Smooth muscle cell of the brain vasculature (primary cell): Measurements from ENCODE around the gene FAM136A.
"Not testable (repeated sequence)": the region's sequence is repeated elsewhere in the genome, so short reads cannot be mapped to it uniquely, and the experiment has no call there.

Experiments
- DNase-seq: peaks from one replicate; pipeline ENCODE4 v3.0.0-alpha.2; 2012; ENCODE audit warnings: low read depth, low spot score

FAM136A gene

DNA sequence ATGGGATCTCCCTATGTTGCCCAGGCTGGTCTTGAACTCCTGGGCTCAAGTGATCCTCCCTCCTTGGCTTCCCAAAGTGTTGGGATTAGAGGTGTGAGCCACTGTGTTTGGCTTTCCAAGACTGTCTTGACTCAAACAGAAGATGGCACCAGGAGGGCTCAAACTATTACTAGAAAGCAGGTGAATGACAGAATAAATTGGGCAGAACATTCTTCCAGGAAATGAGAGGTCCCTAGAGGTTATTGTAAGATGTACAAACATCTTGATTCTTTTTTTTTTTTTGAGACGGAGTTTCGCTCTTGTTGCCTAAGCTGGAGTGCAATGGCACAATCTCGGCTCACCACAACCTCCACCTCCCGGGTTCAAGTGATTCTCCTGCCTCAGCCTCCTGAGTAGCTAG lies 4.0 kb downstream of the FAM136A start:
- not testable (repeated sequence) for DNase-seq

DNA sequence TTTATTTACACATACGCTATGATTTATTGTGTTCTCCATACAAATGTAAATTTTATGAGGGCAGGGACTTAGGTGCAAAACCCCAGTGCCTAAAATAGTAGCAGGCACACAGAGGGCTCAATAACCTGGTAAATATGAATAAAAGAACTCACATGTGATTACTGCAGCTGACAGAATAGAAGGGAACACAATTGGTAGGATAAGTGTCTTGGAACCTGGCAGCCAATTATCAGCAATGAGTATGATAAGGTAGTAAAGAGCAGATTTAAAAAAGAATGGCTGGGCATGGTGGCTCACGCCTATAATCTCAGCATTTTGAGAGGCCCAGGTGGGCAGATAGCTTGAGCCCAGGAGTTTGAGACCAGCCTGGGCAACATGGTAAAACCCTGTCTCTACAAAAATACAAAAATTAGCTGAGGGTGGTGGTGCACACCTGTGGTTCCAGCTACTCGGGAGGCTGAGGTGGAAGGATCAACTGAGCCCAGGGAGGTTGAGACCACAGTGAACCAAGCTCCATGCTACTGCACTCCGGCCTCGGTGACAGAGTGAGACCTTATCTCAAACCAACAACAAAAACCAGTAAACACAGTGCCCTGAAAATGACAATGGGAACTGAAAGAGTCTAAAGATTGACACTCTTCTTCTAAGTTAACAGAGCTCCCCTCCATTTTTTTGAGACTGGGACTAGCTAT lies 18.2 kb downstream of the FAM136A start:
- DNase-seq = no peak

DNA sequence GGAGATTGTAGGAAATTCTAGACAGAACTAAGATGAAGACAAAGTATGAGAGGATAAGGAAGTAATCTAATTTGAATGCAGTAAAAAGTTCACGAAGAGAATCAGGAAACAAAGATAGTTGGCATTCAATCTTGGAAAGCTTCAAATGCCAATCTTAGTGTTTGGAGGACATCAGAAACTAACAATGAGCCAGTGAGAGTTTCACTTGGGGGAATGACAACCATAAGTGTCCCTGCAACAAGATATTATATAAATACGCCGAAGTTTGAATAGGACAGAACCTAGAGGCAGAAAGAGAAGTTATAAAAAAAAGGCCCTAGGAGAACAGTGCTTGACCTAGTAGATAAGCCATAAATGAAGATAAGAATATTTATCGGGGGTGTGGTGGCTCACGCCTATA lies 19.4 kb downstream of the FAM136A start:
- DNase-seq = no peak

DNA sequence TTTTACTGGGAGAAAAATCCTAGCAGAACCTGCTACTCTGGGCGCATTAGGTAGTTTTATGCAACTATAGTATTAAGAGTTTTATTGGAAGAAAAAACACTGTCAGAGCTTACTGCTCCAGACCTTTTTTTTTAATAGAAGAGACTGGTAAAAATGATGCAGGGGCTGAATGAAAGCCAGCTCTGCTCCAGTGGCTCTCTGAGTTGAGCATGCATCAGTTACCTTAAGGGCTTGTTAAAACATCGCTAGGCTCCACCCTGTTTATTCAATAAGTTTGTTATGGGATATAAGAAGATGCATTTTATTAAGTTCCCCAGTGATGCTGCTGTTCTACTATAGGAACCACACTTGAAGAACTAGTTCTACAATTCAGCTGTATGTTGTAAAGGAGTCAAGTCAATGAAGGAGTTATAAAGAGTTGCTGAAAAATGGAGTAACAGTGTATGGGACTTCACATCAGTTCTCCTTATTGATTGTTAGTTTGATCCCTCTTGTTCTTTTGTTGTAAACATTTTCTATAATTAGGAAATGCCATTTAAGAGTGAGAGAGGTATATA lies 21.5 kb downstream of the FAM136A start:
- DNase-seq = no peak

DNA sequence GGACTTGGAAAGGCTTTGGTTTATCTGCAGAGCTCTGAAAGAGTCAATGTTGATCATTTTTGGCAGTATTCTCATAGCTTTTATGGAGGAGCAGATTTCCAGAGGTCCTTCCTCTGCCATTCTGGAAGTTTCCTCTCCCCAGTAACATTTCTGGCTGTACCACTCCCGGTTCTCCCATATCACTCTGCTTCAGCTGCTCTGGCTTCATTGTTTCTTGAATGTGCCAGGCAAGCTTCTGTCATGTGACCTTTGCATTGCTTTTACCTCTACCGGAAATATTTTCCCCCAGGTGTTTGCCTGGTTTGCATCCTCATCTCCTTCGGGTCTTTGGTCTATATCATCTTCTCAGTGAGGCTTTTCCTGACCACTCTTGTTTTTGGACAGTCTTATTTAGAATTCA lies 31.5 kb downstream of the FAM136A start:
- DNase-seq = no peak

DNA sequence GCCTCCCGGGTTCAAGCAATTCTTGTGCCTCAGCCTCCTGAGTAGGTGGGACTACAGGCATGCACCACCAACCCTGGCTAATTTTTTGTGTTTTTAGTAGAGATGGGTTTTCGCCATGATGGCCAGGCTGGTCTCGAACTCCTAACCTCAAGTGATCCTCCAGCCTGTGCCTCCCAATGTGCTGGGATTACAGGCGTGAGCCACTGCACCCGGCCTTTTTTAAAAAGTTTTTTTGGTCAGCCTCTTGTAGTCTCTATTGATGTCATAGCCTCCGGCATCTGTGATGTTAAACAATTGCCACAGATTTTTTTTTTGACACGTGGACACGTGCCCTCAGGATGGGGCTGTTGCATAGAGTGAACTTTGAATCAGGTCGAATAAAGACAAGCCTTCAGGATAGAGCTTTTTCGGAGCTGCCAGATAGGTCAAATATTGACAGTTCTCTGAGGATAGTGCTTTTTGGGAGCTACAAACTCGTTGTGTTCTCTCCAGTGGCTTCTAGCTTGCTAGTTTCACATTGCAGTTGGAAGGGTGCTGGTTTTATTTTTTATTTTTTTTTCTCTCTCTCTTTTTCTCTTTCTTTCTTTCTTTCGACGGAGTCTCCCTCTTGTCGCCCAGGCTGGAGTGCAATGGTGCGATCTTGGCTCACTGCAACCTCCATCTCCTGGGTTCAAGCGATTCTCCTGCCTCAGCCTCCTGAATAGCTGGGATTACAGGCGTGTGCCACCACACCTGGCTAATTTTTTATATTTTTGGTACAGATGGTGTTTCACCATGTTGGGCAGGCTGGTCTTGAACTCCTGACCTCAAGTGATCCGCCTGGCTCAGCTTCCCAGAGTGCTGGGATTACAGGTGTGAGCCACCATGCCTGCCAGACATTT lies 32.2 kb downstream of the FAM136A start:
- DNase-seq = not testable (repeated sequence)

DNA sequence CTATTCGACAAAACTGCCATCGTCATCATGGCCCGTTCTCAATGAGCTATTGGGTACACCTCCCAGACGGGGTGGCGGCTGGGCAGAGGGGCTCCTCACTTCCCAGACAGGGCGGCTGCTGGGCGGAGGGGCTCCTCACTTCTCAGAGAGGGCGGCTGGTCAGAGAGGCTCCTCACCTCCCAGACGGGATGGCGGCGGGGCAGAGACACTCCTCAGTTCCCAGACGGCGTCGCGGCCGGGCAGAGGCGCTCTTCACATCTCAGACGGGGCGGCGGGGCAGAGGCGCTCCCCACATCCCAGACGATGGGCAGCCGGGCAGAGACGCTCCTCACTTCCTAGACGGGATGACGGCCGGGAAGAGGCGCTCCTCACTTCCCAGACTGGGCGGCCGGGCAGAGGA lies 34.9 kb downstream of the FAM136A start:
- DNase-seq = not testable (repeated sequence)

DNA sequence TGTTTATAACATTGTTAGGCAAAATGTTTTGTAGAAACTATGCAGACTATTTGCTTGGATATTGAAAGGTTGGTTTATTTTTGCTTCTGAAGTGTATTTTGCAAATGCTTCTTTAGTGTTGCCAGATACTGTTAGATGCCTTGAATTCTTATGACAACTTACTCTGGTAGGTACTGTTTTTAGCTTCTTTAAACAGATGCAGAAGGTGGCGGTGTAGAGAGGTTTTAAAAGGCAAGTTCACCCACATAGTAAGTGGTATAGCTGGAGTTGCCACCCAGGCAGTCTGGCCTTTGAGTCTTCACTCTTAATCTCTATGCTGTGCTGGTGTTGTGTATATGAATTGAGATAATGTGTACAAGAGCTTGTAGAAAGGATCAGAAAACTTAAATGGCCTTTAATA lies 40.4 kb downstream of the FAM136A start:
- no peak for DNase-seq

DNA sequence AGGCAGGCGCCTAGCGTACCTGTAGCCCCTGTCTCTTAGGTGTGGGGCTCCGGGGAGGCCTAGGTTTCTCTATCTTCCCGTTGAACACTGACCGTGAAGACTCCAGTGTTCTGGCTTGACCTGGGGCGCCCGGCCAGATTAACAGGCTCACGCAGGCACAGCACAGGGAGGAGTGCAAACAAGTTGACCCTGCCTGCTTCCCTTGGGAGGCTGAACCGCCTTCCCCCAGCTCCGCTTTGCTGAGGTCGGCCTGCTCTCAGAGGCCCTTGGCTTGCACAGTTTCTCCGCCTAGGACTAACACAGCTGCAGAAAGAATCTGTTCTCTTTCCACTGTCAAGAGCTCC lies 43.4 kb downstream of the FAM136A start:
- peak; percentile 24 for DNase-seq

DNA sequence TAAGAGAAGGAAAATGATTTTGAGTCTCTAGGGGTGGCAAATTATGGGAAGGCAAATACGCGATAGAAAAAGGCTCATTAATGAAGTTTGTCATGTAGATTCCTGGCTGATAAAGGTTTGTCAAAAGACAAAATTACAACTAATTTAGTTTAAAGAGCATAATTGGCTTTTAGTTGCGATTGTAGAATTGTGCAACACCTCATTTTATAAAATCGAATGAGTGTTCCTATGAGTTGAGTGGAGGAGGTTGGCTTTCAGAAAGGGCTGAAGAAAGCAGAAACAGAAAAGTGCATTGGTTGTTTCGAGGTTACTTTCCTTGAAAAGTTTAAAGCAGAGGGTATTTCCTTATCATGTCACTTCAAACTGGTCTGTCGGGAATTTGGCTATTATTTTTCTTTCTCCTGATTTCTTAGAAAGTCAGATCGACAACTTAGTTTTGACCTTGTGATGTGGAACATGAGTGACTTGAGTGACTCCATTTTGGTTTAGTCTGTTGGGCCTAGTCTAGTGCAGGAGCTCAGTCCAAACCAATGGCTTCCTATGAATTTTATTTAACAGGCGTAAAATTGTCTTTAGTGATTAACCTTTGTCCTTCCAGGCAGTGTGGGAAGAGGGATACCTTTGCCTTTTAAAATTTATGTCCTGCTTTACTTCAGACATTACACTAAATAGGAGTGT lies 46.1 kb downstream of the FAM136A start:
- no peak for DNase-seq

DNA sequence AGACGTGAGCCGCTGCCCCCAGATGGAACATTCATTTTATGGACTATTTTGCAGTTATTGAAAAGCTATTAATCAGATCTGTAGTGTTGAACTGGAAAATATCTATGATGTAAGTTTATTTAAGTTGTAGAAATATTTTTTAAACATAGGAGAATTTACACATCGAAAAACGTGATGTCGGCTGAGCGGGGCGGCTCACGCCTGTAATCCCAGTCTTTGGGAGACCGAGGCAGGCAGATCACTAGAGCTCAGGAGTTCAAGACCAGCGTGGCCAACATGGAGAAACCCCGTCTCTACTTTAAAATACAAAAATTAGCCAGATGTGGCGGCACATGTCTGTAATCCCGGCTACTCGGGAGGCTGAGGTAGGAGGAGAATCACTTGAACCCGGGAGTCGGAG lies 51.4 kb downstream of the FAM136A start:
- no peak for DNase-seq

DNA sequence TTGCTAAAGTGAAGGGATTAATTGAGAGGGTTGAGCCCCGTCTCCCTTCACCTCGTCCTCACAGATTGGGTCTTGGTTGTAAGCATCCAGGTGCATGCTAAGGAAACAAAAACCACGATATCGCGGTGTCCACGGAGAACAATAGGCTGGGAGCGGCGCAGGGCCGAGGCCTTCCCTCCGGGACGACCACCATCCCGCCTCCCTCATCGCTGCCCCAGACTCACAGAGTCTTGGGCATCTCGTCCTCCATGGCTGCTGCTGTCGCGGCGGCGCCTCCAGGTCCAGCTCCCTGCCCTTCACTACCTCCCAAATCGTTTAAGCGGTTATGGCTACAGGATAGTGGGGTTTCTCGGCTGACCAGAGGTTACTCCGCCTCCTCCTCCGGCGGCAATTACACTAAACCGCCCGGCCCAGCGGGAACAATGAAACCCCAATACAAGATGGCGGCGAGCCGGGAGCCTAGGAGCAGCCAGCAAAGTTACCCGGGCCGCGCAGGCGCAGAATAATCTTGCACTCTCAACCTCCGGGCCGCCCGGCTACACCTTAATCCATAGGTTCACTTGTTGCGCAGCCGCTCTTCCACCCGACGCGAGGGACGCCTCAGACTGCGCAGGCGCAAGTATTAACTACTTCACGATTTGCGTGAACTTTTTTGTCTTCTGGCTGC lies 53.6 kb downstream of the FAM136A start, which contains the start of gene TIA1:
Gene TIA1 (minus strand): TSS at position 448 of the 667 bp plus-strand sequence. CDS start 198 bp downstream, at position 250.
- DNase-seq = peak; percentile 98

DNA sequence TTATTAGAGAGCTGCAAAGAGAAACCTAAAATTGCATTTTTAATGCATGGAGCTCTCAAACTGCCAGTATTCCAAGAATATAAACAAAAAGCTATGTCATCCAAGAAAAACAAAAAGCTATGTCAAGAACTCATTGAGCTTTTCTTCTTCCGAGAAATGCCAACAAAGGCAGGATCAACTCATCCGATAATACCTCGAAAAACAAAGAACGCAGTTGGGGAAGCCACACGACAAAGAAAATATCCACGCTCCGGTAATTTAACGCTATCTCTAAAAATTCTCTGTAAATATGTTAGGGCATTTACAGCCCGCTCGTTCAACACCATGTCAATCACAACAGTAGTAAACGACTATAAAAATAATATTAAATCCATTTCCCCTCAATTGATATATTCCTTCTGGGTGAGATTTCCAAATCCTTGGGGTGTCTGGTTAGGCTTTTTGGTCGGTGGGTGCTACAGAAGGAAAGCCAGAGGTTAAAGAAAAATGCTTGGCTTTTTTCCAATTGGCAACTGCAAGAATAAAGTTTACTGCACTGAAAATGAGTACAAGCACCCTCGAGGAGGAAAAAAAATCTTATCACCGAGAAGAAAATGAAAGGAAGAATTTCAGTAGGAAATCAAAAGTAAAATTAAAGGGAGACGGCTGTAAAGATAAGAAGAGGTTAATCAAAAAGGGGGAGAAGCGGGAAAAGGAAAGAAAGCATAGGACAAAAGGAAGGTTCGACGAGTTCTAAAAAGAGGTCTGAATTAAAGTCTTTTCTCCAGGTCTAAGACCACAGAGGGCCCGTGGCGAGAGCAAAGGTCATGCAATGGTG lies 54.3 kb downstream of the FAM136A start:
- DNase-seq = peak; percentile 9
